Psoas muscle (tissue), 8 donors: ENCODE data around the gene EEF2K. TPM values are rescaled to one million over a fixed set of nuclear protein-coding genes. Genes with fewer than 3 reads are reported as not detected.

Experiments used
- ATAC-seq, 4 donors: fragments of 200-7000 bp; cut with Tn5 transposase; one replicate each; pipeline ENCODE4 v1.9.1; 2020; ENCODE audit warnings: moderate library complexity in 3 of 4, mild to moderate bottlenecking in 2 of 4
- DNase-seq, 2 donors: peaks; one replicate each; pipeline ENCODE4 v3.0.0-alpha.2; 2020
- H3K27ac ChIP-seq: fragments of 200-600 bp; one replicate; pipeline ENCODE4 v1.8.0; 2022
- H3K27me3 ChIP-seq, 3 donors: fragments of 200-600 bp in 1 of 3; one replicate each; pipeline versions ENCODE4 v1.6.1 to v1.8.0; 2013 to 2022; ENCODE audit warnings: low read length in 2 of 3, mild to moderate bottlenecking in 2 of 3, moderate library complexity in 1 of 3; ENCODE audit not compliant: insufficient read depth in 3 of 3
- H3K36me3 ChIP-seq, 2 donors: fragments of 200-600 bp in 1 of 2; one replicate each; pipeline versions ENCODE4 v1.6.1 to v1.8.0; 2013 to 2022; ENCODE audit warnings: low read depth in 1 of 2, mild to moderate bottlenecking in 1 of 2, moderate library complexity in 1 of 2; ENCODE audit not compliant: insufficient read depth in 1 of 2
- H3K4me1 ChIP-seq: fragments of 200-600 bp; one replicate; pipeline ENCODE4 v1.8.0; 2022
- H3K4me3 ChIP-seq: fragments of 200-600 bp; one replicate; pipeline ENCODE4 v1.8.0; 2022; ENCODE audit warnings: mild to moderate bottlenecking
- H3K9me3 ChIP-seq: fragments of 200-600 bp; one replicate; pipeline ENCODE4 v1.8.0; 2022
- CTCF ChIP-seq: fragments of 200-600 bp; IDR thresholded peaks from one replicate; pipeline ENCODE4 v1.8.0; 2022; ENCODE audit warnings: antibody characterized with exemption
- WGBS, 3 donors: extraction: QIAGEN DNeasy Blood & Tissue Kit; methylation state at CpG; one replicate each; pipeline versions ENCODE4 v1.1.6 to v1.1.7; 2013; 5-methylcytosine and 5-hydroxymethylcytosine counted together
- intact Hi-C, 2 donors: fragments of 100-400 bp; cut with DNase I; formaldehyde crosslinking; loops; one replicate each; pipeline versions ENCODE4 v1.11.0 to v1.14.2; 2022
- polyA plus RNA-seq, 3 donors: library from polyadenylated mRNA; stranded (reverse); fragments of 200-250 nt; gene quantifications; one replicate each; pipeline ENCODE4 v1.2.3, GENCODE V29; 2013
- total RNA-seq, 4 donors: library from RNA; stranded (reverse); fragmentation: NEBNext Ultra II Directional in 2 of 4; extraction: Animal tissue kit (Norgen Biotek cat#: 25700) in 2 of 4; gene quantifications; one replicate each; pipeline versions ENCODE4 v1.2.1 to v1.2.4, GENCODE V29; 2021 to 2023
- donor health status: healthy with polysubstance abuse.
- donor health status: DM: no; HTN: no; CAD: no; lungs with moderate emphysema.
- donor health status: Bipolar disorder and iron deficiency.
- donor health status: healthy.
- donor health status: DM: yes; HTN: yes; CAD: no.
- donor health status: DM: no; HTN: no; CAD: no.
- donor health status: DM: no; HTN: no; CAD: no.
- donor health status: DM: yes; HTN: yes; CAD: no.

Gene EEF2K
- total and polyA plus RNA-seq, 7 donors = 13.0 to 47.0 (median 29.4) TPM

- H3K27ac ChIP-seq = peak overlapping the region; percentile 74
- TF ChIP-seq CTCF = no peak
- no peak overlapping the region for H3K4me3 ChIP-seq
- no peaks in the 10 kb centered on the region for H3K4me1 ChIP-seq
- no peaks in the 10 kb centered on the region for H3K27me3 ChIP-seq
- no peaks in the 10 kb centered on the region for H3K36me3 ChIP-seq
- ATAC-seq = peak; percentile 58 to 96 (median 79)
- DNase-seq = no peak
- H3K9me3 ChIP-seq = no peaks in the 10 kb centered on the region
- 11 to 18% (median 14%) methylated on average over 9 of the region's 9 CpGs for WGBS, 3 donors
- intact Hi-C loops = no loop called here
Observed at GRCh38 chr16:22174642-22175041, 31.4 kb upstream of the EEF2K start.

DNA sequence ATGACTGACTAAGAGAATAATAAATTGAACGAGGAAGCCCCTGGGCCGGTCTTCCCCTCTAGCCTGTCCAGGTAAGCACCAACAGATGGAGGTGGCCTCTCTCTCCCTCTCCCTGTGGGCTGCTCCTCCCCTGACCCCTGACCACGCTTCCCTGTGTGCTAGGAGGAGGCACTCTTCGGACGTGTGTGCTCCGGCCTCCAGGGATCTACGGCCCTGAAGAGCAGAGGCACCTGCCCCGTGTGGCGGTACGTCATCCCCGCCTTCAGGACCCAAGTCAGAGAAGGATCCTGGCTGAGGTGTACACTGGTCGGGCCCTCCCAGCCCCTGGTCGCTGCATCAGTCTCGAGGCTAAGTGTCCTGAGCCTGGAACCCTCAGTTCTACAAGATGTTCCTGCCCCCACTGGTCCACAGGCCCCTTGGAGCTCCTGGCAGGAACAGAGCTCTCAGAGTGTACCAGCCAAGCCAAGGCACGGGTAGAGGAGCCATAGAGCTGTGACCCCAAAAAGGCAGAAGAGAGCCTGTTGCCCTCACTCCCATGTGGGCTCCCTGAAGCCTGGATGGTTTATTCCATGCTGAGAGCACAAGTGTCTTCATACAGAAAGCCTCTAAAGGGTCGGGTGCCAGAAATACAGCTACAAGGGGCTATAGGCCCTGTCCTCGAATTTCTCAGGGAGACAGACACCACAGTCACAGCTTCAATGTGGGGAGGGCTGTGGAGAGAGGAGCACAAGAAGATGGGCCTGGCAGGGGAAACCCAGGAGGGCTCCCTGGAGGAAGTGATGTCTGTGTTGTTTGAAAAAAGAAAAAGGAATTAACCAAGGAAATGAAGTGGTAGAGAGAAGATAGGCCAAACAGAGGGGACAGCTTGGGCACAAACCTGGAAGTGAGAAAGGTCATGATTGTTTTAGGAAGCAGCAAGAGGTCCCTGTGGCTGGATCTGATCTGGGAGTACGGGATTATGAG lies 27.8 kb upstream of the EEF2K start:
- intact Hi-C loops = no loop called here
- no peak for ATAC-seq
- Histone ChIP-seq H3K27ac (no peak overlapping the region), H3K4me1 (no peaks in the 10 kb centered on the region), H3K36me3 (no peaks in the 10 kb centered on the region), H3K27me3 (no peaks in the 10 kb centered on the region), H3K4me3 (no peak overlapping the region), H3K9me3 (no peaks in the 10 kb centered on the region)
- TF ChIP-seq CTCF = no peak
- DNase-seq = no peak
- WGBS, 3 donors = 72 to 81% (median 78%) methylated on average over 14 to 18 of the region's 18 CpGs

- WGBS, 3 donors = 87 to 91% (median 90%) methylated on average over 11 of the region's 11 CpGs
- ATAC-seq (no peak), DNase-seq (peak in 1 of 2 donors; percentile 18)
- Histone ChIP-seq H3K27me3 (no peaks in the 10 kb centered on the region), H3K4me3 (no peak overlapping the region), H3K27ac (no peak overlapping the region), H3K36me3 (no peaks in the 10 kb centered on the region), H3K9me3 (no peaks in the 10 kb centered on the region), H3K4me1 (no peaks in the 10 kb centered on the region)
- intact Hi-C loops = loop anchor here in 1 of 2 donors (10.0 kb wide), 1 partner anchor 227 kb away; the partner anchor contains the start of gene UQCRC2
- no peak for TF ChIP-seq CTCF
Observed at GRCh38 chr16:22181426-22181825, 24.7 kb upstream of the EEF2K start.

DNA sequence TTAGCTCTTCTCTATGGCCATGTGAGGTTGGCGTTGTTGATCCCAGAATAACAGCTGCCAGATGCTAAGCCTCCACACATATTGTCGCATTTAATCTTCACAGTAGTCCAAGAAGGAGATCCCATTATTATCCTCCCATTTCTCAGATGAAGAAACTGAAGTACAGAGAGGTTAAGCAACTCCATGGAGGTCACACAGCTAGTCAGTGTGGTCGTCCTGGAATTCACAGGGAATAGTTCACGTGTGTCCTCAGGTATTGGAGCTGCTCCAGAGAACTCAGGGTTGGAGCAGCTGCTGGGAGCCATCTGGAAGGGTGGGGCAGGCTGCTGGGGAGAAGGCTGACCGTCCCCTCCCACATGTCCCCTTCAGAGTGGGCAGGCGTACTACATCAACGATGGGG lies 24.2 kb upstream of the EEF2K start:
- WGBS, 3 donors = 64 to 86% (median 72%) methylated on average over 7 of the region's 7 CpGs

More for the DNA sequence above, 24.2 kb upstream of the EEF2K start:
- Histone ChIP-seq H3K36me3 (no peaks in the 10 kb centered on the region), H3K27me3 (no peaks in the 10 kb centered on the region), H3K4me3 (no peak overlapping the region), H3K27ac (no peak overlapping the region), H3K4me1 (no peaks in the 10 kb centered on the region), H3K9me3 (no peaks in the 10 kb centered on the region)
- intact Hi-C loops = loop anchor here in 1 of 2 donors (10.0 kb wide), 1 partner anchor 227 kb away; the partner anchor contains the start of gene UQCRC2
- TF ChIP-seq CTCF = no peak
- no peak for ATAC-seq
- DNase-seq = peak in 1 of 2 donors; percentile 27
